Mesodermal cell (in vitro differentiated cells): ENCODE results near the gene DPYSL3. TPM values are rescaled to one million over a fixed set of nuclear protein-coding genes. Genes with fewer than 3 reads are reported as not detected.
"Not testable (repeated sequence)": the region's sequence is repeated elsewhere in the genome, so short reads cannot be mapped to it uniquely, and the experiment has no call there.

Experiments used
- H3K27ac ChIP-seq: 2 replicates; pipeline ENCODE4 v1.7.0; 2013; ENCODE audit warnings: mild to moderate bottlenecking, low read depth, low read length, moderate library complexity; ENCODE audit not compliant: severe bottlenecking
- H3K36me3 ChIP-seq: 2 replicates; pipeline ENCODE4 v1.7.1; 2013; ENCODE audit warnings: mild to moderate bottlenecking, low read length, moderate library complexity; ENCODE audit not compliant: control insufficient read depth, insufficient read depth
- H3K4me1 ChIP-seq: one replicate; pipeline ENCODE4 v1.7.1; 2013; ENCODE audit warnings: mild to moderate bottlenecking, low read length; ENCODE audit not compliant: insufficient read depth, control insufficient read depth, poor library complexity, severe bottlenecking
- H3K4me3 ChIP-seq: 2 replicates; pipeline ENCODE4 v1.7.0; 2013; ENCODE audit warnings: low read length, control low read depth, mild to moderate bottlenecking; ENCODE audit not compliant: insufficient read depth, poor library complexity, severe bottlenecking; ENCODE audit errors: extremely low read depth
- H3K9me3 ChIP-seq: 2 replicates; pipeline ENCODE4 v1.7.1; 2013; ENCODE audit warnings: mild to moderate bottlenecking, low read length, moderate library complexity; ENCODE audit not compliant: control insufficient read depth
- WGBS, 2 experiments: methylation state at CpG; one replicate each; pipeline ENCODE4 v1.1.5; 2013; ENCODE audit warnings: missing lambda C conversion rate in 2 of 2; ENCODE audit not compliant: insufficient coverage in 2 of 2; 5-methylcytosine and 5-hydroxymethylcytosine counted together
- polyA plus RNA-seq, 2 experiments: library from polyadenylated mRNA; stranded (reverse); fragments of 50-300 nt; gene quantifications; one replicate each; pipeline ENCODE4 v1.2.3, GENCODE V29; 2013

DPYSL3 gene
- polyA plus RNA-seq (2013, experiment 1 of 2): 95.1 TPM
- polyA plus RNA-seq (2013, experiment 2 of 2): 98.0 TPM

- Histone ChIP-seq H3K4me1 (peaks cover 7% of the 10 kb centered on the region), H3K36me3 (no peaks in the 10 kb centered on the region), H3K27ac (no peak within 1 kb of the TSS), H3K4me3 (peak within 1 kb of the TSS; percentile 63), H3K9me3 (no peaks in the 10 kb centered on the region)
- WGBS, 2 experiments: 4 to 8% methylated on average over 49 to 56 of the region's 66 CpGs
Measured at GRCh38 chr5:147509710-147510651, at the start of gene DPYSL3. TSS of gene DPYSL3 (minus strand) at chr5:147510068. CDS start at chr5:147509858, 210 bp downstream.

GRCh38 chr5:147558826-147559225, 49.0 kb upstream of the DPYSL3 start:
- Histone ChIP-seq H3K4me3 (no peak overlapping the region), H3K27ac (no peak overlapping the region), H3K36me3 (no peaks in the 10 kb centered on the region), H3K4me1 (peaks cover 20% of the 10 kb centered on the region), H3K9me3 (no peaks in the 10 kb centered on the region)
- WGBS, 2 experiments: 60 to 71% methylated on average over 1 of the region's 2 CpGs

- Histone ChIP-seq H3K4me1 (peaks cover 20% of the 10 kb centered on the region), H3K36me3 (no peaks in the 10 kb centered on the region), H3K4me3 (no peak overlapping the region), H3K27ac (no peak overlapping the region), H3K9me3 (no peaks in the 10 kb centered on the region)
- 90% methylated on average over 2 to 7 of the region's 8 CpGs for WGBS, 2 experiments
Measured at GRCh38 chr5:147557876-147558745, 48.2 kb upstream of the DPYSL3 start.

- 94 to 100% methylated on average over 3 to 6 of the region's 7 CpGs for WGBS, 2 experiments
- H3K27ac ChIP-seq: no peak overlapping the region
- H3K9me3 ChIP-seq: no peaks in the 10 kb centered on the region
- H3K4me3 ChIP-seq: no peak overlapping the region
- no peaks in the 10 kb centered on the region for H3K36me3 ChIP-seq
- H3K4me1 ChIP-seq: peaks cover 24% of the 10 kb centered on the region
Measured at GRCh38 chr5:147555176-147555575, 45.3 kb upstream of the DPYSL3 start.

- 81 to 86% methylated on average over 6 of the region's 7 CpGs for WGBS, 2 experiments
- H3K27ac ChIP-seq: peak overlapping the region; percentile 58
Measured at GRCh38 chr5:147554261-147554817, 44.5 kb upstream of the DPYSL3 start.

GRCh38 chr5:147553817-147554216, 43.9 kb upstream of the DPYSL3 start:
- H3K9me3 ChIP-seq, H3K27ac ChIP-seq, H3K36me3 ChIP-seq, H3K4me3 ChIP-seq: not testable (repeated sequence)
- WGBS, 2 experiments: 89 to 94% methylated on average over 4 to 5 of the region's 5 CpGs
- peaks cover 20% of the 10 kb centered on the region for H3K4me1 ChIP-seq

More at GRCh38 chr5:147554261-147554817, 44.5 kb upstream of the DPYSL3 start:
- Histone ChIP-seq H3K4me3 (no peak overlapping the region), H3K4me1 (peaks cover 24% of the 10 kb centered on the region), H3K9me3 (peaks cover 4% of the 10 kb centered on the region), H3K36me3 (no peaks in the 10 kb centered on the region)

GRCh38 chr5:147552897-147553296, 43.0 kb upstream of the DPYSL3 start:
- 97% methylated on average over 2 to 4 of the region's 4 CpGs for WGBS, 2 experiments
- H3K36me3 ChIP-seq: no peaks in the 10 kb centered on the region
- no peak overlapping the region for H3K4me3 ChIP-seq
- H3K4me1 ChIP-seq: peaks cover 11% of the 10 kb centered on the region
- H3K9me3 ChIP-seq: peaks cover 4% of the 10 kb centered on the region
- H3K27ac ChIP-seq: no peak overlapping the region

- H3K9me3 ChIP-seq: peaks cover 4% of the 10 kb centered on the region
- no peaks in the 10 kb centered on the region for H3K36me3 ChIP-seq
- peaks cover 9% of the 10 kb centered on the region for H3K4me1 ChIP-seq
- H3K4me3 ChIP-seq: no peak overlapping the region
- WGBS, 2 experiments: no CpG with 5 or more reads among the region's 1 CpG
- no peak overlapping the region for H3K27ac ChIP-seq
Measured at GRCh38 chr5:147551677-147552076, 41.8 kb upstream of the DPYSL3 start.

- H3K4me3 ChIP-seq: no peak overlapping the region
- peaks cover 4% of the 10 kb centered on the region for H3K9me3 ChIP-seq
- peak overlapping the region; percentile 47 for H3K27ac ChIP-seq
- H3K4me1 ChIP-seq: peaks cover 4% of the 10 kb centered on the region
- H3K36me3 ChIP-seq: no peaks in the 10 kb centered on the region
- WGBS, 2 experiments: 88% methylated on average over 1 of the region's 3 CpGs; no CpG with 5 or more reads in 1 of the 2 experiments
Measured at GRCh38 chr5:147547730-147548129, 37.9 kb upstream of the DPYSL3 start.

GRCh38 chr5:147544556-147544955, 34.7 kb upstream of the DPYSL3 start:
- Histone ChIP-seq H3K36me3 (no peaks in the 10 kb centered on the region), H3K4me1 (no peaks in the 10 kb centered on the region), H3K27ac (no peak overlapping the region), H3K9me3 (no peaks in the 10 kb centered on the region), H3K4me3 (no peak overlapping the region)
- 94 to 100% methylated on average over 1 to 3 of the region's 5 CpGs for WGBS, 2 experiments
